ENCODE results near the gene KDM4C. TPM values are rescaled to one million over a fixed set of nuclear protein-coding genes. Genes with fewer than 3 reads are reported as not detected.

Gene KDM4C
- total and polyA plus RNA-seq, 2 of the 8 experiments (the other 6 are each of a cell fraction or from before 2014, with no cell fraction given) = 13.0 to 26.1 TPM

GRCh38 chr9:7006417-7006816 is 248.6 kb downstream of the KDM4C start:
- Histone ChIP-seq H3K79me1 (ENCODE audit: low read depth, low read length) (no peaks in the 10 kb centered on the region), H4K8ac (ENCODE audit: extremely low read depth, insufficient read depth, low read length) (no peak overlapping the region), H2BK15ac (ENCODE audit: low read length) (no peak overlapping the region), H2BK12ac (ENCODE audit: low read depth, low read length) (no peak overlapping the region), H2BK120ac (replicated peaks; ENCODE audit: low read depth, low read length) (no peak overlapping the region), H3K14ac (ENCODE audit: insufficient read length) (no peak overlapping the region), H3K9ac (replicated peaks in 1 of 4; ENCODE audit: extremely low read depth in 1 of 4, low read depth in 3 of 4, low read length in 3 of 4) (no peak overlapping the region), H3K36me3 (ENCODE audit: control insufficient read depth in 2 of 4, insufficient read depth in 4 of 4, low read length in 3 of 4) (peaks cover 3 to 6% (median 4%) of the 10 kb centered on the region in 4 experiments; a peak in 4 of 8 replicates), H2AFZ (ENCODE audit: low read length) (no peak overlapping the region), H3K79me2 (ENCODE audit: control insufficient read depth in 1 of 2, insufficient read depth in 2 of 2, low read length in 2 of 2) (no peaks in the 10 kb centered on the region), H4K20me1 (replicated peaks in 1 of 2; ENCODE audit: control insufficient read depth in 1 of 2, insufficient read depth in 2 of 2, low read length in 2 of 2) (no peaks in the 10 kb centered on the region), H2AK5ac (ENCODE audit: low read depth, low read length) (no peak overlapping the region), H4K91ac (replicated peaks; ENCODE audit: insufficient read length, low read length) (no peak overlapping the region), H2BK20ac (ENCODE audit: low read length) (no peak overlapping the region), H3K27me3 (replicated peaks in 1 of 4; ENCODE audit: control insufficient read depth in 3 of 4, extremely low read depth in 1 of 4, insufficient read depth in 3 of 4, low read length in 3 of 4) (no peaks in the 10 kb centered on the region), H3K18ac (ENCODE audit: extremely low read depth, low read length) (no peak overlapping the region), H3K4me3 (ENCODE audit: extremely low read depth in 1 of 4, insufficient read depth in 2 of 4, low read depth in 3 of 4, low read length in 4 of 4) (no peak overlapping the region), H3K23ac (ENCODE audit: insufficient read length) (no peak overlapping the region), H3K4me2 (ENCODE audit: insufficient read depth in 1 of 2, low read depth in 2 of 2, low read length in 2 of 2) (no peak overlapping the region), H2BK5ac (ENCODE audit: low read depth, low read length) (no peak overlapping the region), H3K27ac (ENCODE audit: low read depth, low read length) (no peak overlapping the region), H3K4ac (replicated peaks; ENCODE audit: insufficient read length, low read depth, low read length) (no peak overlapping the region), H4K5ac (ENCODE audit: insufficient read length, low read depth, low read length) (no peak overlapping the region), H3K56ac (replicated peaks; ENCODE audit: insufficient read length, low read depth, low read length) (no peak overlapping the region), H3K9me3 (ENCODE audit: insufficient read depth in 2 of 2, low read depth in 1 of 2, low read length in 1 of 2) (no peaks in the 10 kb centered on the region), H3K4me1 (replicated peaks in 1 of 4; ENCODE audit: control insufficient read depth in 3 of 4, insufficient read depth in 4 of 4, low read length in 3 of 4) (no peaks in the 10 kb centered on the region; a peak in 1 of 7 replicates), H3K23me2 (ENCODE audit: low read depth, low read length) (no peaks in the 10 kb centered on the region)
- FAIRE-seq (no peak), DNase-seq (ENCODE audit: low read depth in 1 of 2, low spot score in 2 of 2) (no peak)
- WGBS, 2 experiments (ENCODE audit: extremely low coverage in 1 of 2, insufficient coverage in 1 of 2, insufficient read length in 1 of 2, insufficient replicate concordance in 2 of 2, low coverage in 1 of 2, low lambda C conversion rate in 2 of 2, missing lambda C conversion rate in 1 of 2) = 85% methylated on average over 2 of the region's 2 CpGs; no CpG with 5 or more reads in 1 of the 2 experiments
- CTCF ChIA-PET (ENCODE audit: partially characterized antibody) = interaction anchor here (1.4 to 1.8 kb wide), 2 partner anchors 19 to 179 kb away, joined by 3 to 4 read pairs; no protein-coding TSS in a partner anchor
- POLR2A ChIA-PET (ENCODE audit: partially characterized antibody) = no interaction called here
- TF ChIP-seq USF2 (IDR thresholded peaks at IDR 0.05; ENCODE audit: low read length) = no peak

Measured in H1 (cell line).